PC-9 (cell line): ENCODE measurements around the gene APPL2. TPM values are rescaled to one million over a fixed set of nuclear protein-coding genes. Genes with fewer than 3 reads are reported as not detected.

Source experiments
- BruUV-seq: library from RNA; stranded (reverse); fragments of 400-500 nt; replicated peaks from 2 replicates; lab custom pipeline; 2021; lab: Mats Ljungman, UMichigan
- CTCF ChIA-PET: fragments of 300-600 bp; sonication (Branson Sonifier 250); formaldehyde crosslinking; loops from one replicate; lab custom pipeline; 2022; ENCODE audit warnings: antibody characterized with exemption; lab: Charles Lee
- POLR2A ChIA-PET: fragments of 300-600 bp; sonication (Branson Sonifier 250); formaldehyde crosslinking; loops from one replicate; lab custom pipeline; 2022; ENCODE audit warnings: antibody characterized with exemption; ENCODE audit not compliant: unreplicated experiment; lab: Charles Lee
- DNase-seq, 2 experiments: peaks; one replicate each; pipeline versions ENCODE4 v3.0.0 to v3.0.0-alpha.2; 2015 to 2022; ENCODE audit warnings: mixed read lengths in 1 of 2
- H2AFZ ChIP-seq: fragments of 200-600 bp; sonication (generic); 2 replicates; pipeline ENCODE4 v1.8.1; 2017; ENCODE audit warnings: antibody characterized with exemption
- H3F3A ChIP-seq: fragments of 200-600 bp; sonication (generic); 2 replicates; pipeline ENCODE4 v1.8.1; 2017; ENCODE audit warnings: antibody characterized with exemption, mild to moderate bottlenecking, low read depth; ENCODE audit not compliant: insufficient read depth
- H3K27ac ChIP-seq: fragments of 200-600 bp; sonication (generic); 2 replicates; pipeline ENCODE4 v1.6.1; 2016; ENCODE audit warnings: mixed run types
- H3K27me3 ChIP-seq: fragments of 200-600 bp; sonication (generic); 2 replicates; pipeline ENCODE4 v1.6.1; 2016; ENCODE audit warnings: low read depth, mixed run types; ENCODE audit not compliant: insufficient read depth
- H3K36me3 ChIP-seq: fragments of 200-600 bp; sonication (generic); 2 replicates; pipeline ENCODE4 v1.6.1; 2016; ENCODE audit warnings: low read depth, mixed run types
- H3K4me1 ChIP-seq: fragments of 200-600 bp; sonication (generic); replicated peaks from 2 replicates; pipeline ENCODE4 v1.6.1; 2016; ENCODE audit warnings: mixed run types; ENCODE audit not compliant: insufficient read depth
- H3K4me2 ChIP-seq: fragments of 200-600 bp; sonication (generic); 2 replicates; pipeline ENCODE4 v1.6.1; 2017; ENCODE audit warnings: mixed run types
- H3K4me3 ChIP-seq: fragments of 200-600 bp; sonication (generic); 2 replicates; pipeline ENCODE4 v1.6.1; 2016; ENCODE audit warnings: mixed run types
- H3K79me2 ChIP-seq: fragments of 200-600 bp; sonication (generic); 2 replicates; pipeline ENCODE4 v1.6.1; 2017; ENCODE audit warnings: low read depth, mixed run types
- H3K9me2 ChIP-seq: fragments of 200-600 bp; sonication (generic); 2 replicates; pipeline ENCODE4 v1.8.1; 2017; ENCODE audit warnings: mild to moderate bottlenecking; ENCODE audit not compliant: insufficient read depth
- H3K9me3 ChIP-seq: fragments of 200-600 bp; sonication (generic); 2 replicates; pipeline ENCODE4 v1.8.1; 2016; ENCODE audit warnings: low read depth; ENCODE audit not compliant: insufficient read depth
- H4K20me1 ChIP-seq: fragments of 200-600 bp; sonication (generic); 2 replicates; pipeline ENCODE4 v1.8.1; 2017; ENCODE audit not compliant: insufficient read depth
- EZH2 ChIP-seq: fragments of 200-600 bp; sonication (generic); IDR thresholded peaks from 2 replicates; pipeline ENCODE4 v1.8.0; 2017; ENCODE audit warnings: antibody characterized with exemption, low read depth
- intact Hi-C: fragments of 100-400 bp; cut with micrococcal nuclease; formaldehyde crosslinking; loops from one replicate; pipeline ENCODE4 v1.10.0; 2022; ENCODE audit not compliant: unreplicated experiment
- total RNA-seq: library from RNA; stranded (reverse); gene quantifications from 2 replicates; pipeline ENCODE4 v1.2.3, GENCODE V29; 2021
- TF ChIP-seq, protein P1 (sequence below): fragments of 200-600 bp; sonication (generic); conservative IDR thresholded peaks from 2 replicates; pipeline ENCODE4 v1.6.1; 2017; ENCODE audit warnings: mixed run types, antibody characterized with exemption, mild to moderate bottlenecking, moderate library complexity

Gene APPL2
- total RNA-seq, 1 experiment from 2014 or later: 24.3 TPM

DNA sequence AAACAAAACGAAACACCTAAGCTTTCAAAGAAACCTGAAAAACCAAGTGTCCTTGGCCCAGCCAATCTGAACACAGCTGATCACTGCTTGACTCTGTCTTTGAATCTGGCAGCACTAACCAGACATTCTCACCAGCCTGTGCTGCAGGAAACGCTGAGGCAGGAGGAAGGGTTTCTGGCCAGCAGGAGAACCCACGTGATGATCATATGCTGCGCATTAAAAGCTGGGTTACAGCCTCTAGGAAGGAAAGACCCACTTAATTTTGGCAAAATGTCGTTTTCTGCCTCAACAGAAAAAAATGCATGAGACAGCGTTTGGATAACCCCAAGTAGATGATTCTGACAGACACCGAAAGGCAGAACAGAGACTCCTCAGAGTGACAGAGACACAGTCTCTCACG, 9.8 kb downstream of the APPL2 start:
- BruUV-seq: no TSS peak
- CTCF ChIA-PET: no interaction called here
- intact Hi-C loops: no loop called here

DNA sequence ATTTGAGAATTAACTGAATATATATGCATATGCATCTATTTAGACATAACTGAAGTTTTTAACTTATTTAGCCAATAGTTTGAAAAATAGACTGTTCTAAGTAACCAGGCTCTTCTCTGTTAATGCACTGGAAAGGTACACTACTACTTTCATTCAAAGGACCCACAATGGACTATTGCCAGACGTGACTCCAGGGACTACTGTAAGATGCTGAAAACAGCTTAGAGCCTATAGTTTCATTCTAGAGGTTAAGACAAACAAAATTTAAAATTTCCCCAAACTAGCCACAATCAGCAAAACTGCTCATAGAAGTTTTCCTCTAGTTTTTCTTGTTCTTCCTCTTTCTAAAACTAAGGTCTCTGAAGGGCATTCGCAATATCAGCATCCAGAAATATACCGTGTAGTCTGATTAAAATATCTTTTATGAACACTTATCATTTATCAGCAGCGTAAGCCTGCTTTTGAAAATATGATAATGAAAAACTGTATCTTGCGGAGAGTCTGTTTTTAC, 10.4 kb downstream of the APPL2 start:
- ChIA-PET CTCF (no interaction called here), POLR2A (no interaction called here)
- 0 out of 2 replicates have a peak, but pooled peaks cover 10% of the 10 kb centered on the region for H3K36me3 ChIP-seq
- H3K4me2 ChIP-seq: no peak overlapping the region
- no peaks in the 10 kb centered on the region for H3K27me3 ChIP-seq
- intact Hi-C loops: no loop called here
- H3K9me3 ChIP-seq: no peaks in the 10 kb centered on the region
- H3K27ac ChIP-seq: no peak overlapping the region
- H2AFZ ChIP-seq: no peak overlapping the region
- H3K4me3 ChIP-seq: no peak overlapping the region
- H3F3A ChIP-seq: no peaks in the 10 kb centered on the region
- DNase-seq: no peak
- no peaks in the 10 kb centered on the region for H3K79me2 ChIP-seq
- H3K4me1 ChIP-seq: peaks cover 5% of the 10 kb centered on the region; the same call in 1 of the 2 replicates
- BruUV-seq: no TSS peak
- H3K9me2 ChIP-seq: peaks cover 3% of the 10 kb centered on the region; the same call in 1 of the 2 replicates
- TF ChIP-seq, protein P1, sequence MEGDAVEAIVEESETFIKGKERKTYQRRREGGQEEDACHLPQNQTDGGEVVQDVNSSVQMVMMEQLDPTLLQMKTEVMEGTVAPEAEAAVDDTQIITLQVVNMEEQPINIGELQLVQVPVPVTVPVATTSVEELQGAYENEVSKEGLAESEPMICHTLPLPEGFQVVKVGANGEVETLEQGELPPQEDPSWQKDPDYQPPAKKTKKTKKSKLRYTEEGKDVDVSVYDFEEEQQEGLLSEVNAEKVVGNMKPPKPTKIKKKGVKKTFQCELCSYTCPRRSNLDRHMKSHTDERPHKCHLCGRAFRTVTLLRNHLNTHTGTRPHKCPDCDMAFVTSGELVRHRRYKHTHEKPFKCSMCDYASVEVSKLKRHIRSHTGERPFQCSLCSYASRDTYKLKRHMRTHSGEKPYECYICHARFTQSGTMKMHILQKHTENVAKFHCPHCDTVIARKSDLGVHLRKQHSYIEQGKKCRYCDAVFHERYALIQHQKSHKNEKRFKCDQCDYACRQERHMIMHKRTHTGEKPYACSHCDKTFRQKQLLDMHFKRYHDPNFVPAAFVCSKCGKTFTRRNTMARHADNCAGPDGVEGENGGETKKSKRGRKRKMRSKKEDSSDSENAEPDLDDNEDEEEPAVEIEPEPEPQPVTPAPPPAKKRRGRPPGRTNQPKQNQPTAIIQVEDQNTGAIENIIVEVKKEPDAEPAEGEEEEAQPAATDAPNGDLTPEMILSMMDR: no peak
- TF ChIP-seq EZH2: no peak
- H4K20me1 ChIP-seq: no peaks in the 10 kb centered on the region

More for the DNA sequence above, 9.8 kb downstream of the APPL2 start:
- Histone ChIP-seq H3K4me3 (no peak overlapping the region), H3F3A (no peaks in the 10 kb centered on the region), H4K20me1 (no peaks in the 10 kb centered on the region), H3K4me1 (peaks cover 2% of the 10 kb centered on the region; the same call in 1 of the 2 replicates), H3K79me2 (no peaks in the 10 kb centered on the region), H3K4me2 (no peak overlapping the region), H3K27ac (no peak overlapping the region), H2AFZ (no peak overlapping the region), H3K9me3 (no peaks in the 10 kb centered on the region), H3K9me2 (peaks cover 3% of the 10 kb centered on the region; the same call in 1 of the 2 replicates), H3K27me3 (no peaks in the 10 kb centered on the region), H3K36me3 (0 out of 2 replicates have a peak, but pooled peaks cover 10% of the 10 kb centered on the region)
- POLR2A ChIA-PET: interaction anchor here (0.6 kb wide), 1 partner anchor 910 kb away, joined by 3 read pairs; no protein-coding TSS in a partner anchor
- TF ChIP-seq EZH2: no peak
- TF ChIP-seq, protein P1: no peak
- no peak for DNase-seq

DNA sequence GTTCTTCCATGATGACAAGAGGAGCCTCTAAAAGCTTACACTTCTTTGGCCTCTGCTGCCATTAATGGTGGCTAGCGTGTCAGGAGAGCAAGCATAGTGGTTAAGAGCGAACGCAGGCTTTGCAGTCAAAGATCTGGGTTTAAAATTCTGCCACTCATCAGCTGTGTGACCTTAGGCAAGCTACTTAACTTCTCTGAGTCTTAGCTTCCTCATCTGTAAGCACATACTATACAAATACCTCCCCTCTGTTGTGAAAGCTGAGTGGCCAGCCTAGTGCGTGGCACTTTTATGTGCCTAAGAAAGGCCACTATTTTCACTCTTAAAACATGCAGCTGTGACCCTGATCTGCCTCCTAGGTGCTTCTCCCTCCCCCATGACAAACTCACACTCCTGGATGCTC, 11.6 kb downstream of the APPL2 start:
- no peak overlapping the region for H3K4me2 ChIP-seq
- no peaks in the 10 kb centered on the region for H4K20me1 ChIP-seq
- peaks cover 3% of the 10 kb centered on the region; the same call in 1 of the 2 replicates for H3K9me2 ChIP-seq
- no peaks in the 10 kb centered on the region for H3K27me3 ChIP-seq
- TF ChIP-seq, protein P1: no peak
- TF ChIP-seq EZH2: no peak
- peaks cover 10% of the 10 kb centered on the region; the same call in 1 of the 2 replicates for H3K36me3 ChIP-seq
- H3K9me3 ChIP-seq: no peaks in the 10 kb centered on the region
- no TSS peak for BruUV-seq
- H3K27ac ChIP-seq: no peak overlapping the region
- H3F3A ChIP-seq: no peaks in the 10 kb centered on the region
- DNase-seq: no peak
- intact Hi-C loops: no loop called here
- H2AFZ ChIP-seq: no peak overlapping the region
- H3K79me2 ChIP-seq: no peaks in the 10 kb centered on the region
- peaks cover 5% of the 10 kb centered on the region; the same call in 1 of the 2 replicates for H3K4me1 ChIP-seq
- ChIA-PET POLR2A (interaction anchor here (0.7 kb wide), 1 partner anchor 1072 kb away, joined by 7 read pairs; no protein-coding TSS in a partner anchor), CTCF (no interaction called here)
- no peak overlapping the region for H3K4me3 ChIP-seq
